ENCODE results near the gene TRAPPC8. TPM values are rescaled to one million over a fixed set of nuclear protein-coding genes. Genes with fewer than 3 reads are reported as not detected.
"Not testable (repeated sequence)": the region's sequence is repeated elsewhere in the genome, so short reads cannot be mapped to it uniquely, and the experiment has no call there.

The TRAPPC8 gene
- total RNA-seq, 1 donor from 2014 or later, result 29.4 TPM

DNA sequence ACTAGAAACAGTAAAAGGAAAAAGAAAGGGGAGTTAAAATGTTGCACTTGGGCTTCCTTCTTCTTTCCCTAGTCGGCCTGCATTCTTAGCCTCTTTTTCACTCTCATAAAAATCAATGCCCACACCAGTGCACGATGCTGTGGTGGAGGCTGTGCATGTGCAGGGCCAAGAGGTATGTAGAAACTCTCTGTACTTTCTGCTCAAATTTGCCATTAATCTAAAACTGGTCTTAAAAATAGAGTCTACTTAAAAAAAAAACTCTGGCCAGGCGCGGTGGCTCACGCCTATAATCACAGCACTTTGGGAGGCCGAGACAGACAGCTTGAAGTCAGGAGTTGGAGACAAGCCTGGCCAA is 11.1 kb downstream of the TRAPPC8 start:
- no peak for DNase-seq (ENCODE audit: low read depth)
- TF ChIP-seq, protein P1, sequence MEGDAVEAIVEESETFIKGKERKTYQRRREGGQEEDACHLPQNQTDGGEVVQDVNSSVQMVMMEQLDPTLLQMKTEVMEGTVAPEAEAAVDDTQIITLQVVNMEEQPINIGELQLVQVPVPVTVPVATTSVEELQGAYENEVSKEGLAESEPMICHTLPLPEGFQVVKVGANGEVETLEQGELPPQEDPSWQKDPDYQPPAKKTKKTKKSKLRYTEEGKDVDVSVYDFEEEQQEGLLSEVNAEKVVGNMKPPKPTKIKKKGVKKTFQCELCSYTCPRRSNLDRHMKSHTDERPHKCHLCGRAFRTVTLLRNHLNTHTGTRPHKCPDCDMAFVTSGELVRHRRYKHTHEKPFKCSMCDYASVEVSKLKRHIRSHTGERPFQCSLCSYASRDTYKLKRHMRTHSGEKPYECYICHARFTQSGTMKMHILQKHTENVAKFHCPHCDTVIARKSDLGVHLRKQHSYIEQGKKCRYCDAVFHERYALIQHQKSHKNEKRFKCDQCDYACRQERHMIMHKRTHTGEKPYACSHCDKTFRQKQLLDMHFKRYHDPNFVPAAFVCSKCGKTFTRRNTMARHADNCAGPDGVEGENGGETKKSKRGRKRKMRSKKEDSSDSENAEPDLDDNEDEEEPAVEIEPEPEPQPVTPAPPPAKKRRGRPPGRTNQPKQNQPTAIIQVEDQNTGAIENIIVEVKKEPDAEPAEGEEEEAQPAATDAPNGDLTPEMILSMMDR (IDR thresholded peaks at IDR 0.05; ENCODE audit: insufficient read depth, low read length, poor library complexity, severe bottlenecking), result no peak

DNA sequence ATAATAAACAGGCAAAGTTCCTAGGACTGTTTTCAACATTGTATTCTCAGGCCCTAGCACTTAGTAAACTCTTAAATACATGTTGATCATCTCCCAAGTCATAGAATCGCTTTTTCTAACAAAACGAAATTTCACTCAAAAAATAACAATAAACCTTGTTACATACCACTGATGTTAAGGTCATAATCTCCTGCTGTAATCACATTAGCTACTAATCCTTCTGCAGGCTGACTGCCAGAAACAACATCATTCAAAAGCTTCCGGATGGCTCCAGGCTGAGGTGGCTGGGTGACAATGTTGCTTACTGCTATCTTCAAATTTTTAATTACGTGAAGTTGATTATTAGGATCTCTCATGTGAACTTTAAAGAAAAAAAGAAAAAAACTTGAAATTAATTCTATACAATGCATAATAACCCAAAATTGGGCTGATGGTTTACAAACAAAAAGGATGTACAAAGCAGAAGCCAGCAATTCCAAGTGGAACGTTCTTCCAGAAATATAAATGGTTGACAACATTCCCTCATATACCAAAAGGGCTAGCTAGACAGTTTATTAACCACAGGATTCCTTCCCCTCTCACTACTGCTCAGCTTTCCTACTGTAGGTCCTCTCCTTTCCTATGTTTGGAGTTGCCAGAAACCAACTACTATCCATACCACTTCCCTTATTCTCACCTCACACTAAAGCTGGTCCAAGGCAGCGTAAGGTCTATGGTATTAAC is 11.6 kb downstream of the TRAPPC8 start:
- Histone ChIP-seq H3K27me3 (ENCODE audit: control insufficient read depth, insufficient read depth, low read length) (no peaks in the 10 kb centered on the region), H3K4me3 (ENCODE audit: low read depth, low read length) (no peak overlapping the region), H3K36me3 (ENCODE audit: control insufficient read depth, insufficient read depth, low read length) (no peaks in the 10 kb centered on the region)
- DNase-seq (ENCODE audit: low read depth), result no peak
- TF ChIP-seq, protein P1 (IDR thresholded peaks at IDR 0.05; ENCODE audit: insufficient read depth, low read length, poor library complexity, severe bottlenecking), result no peak

More for the DNA sequence above, 11.1 kb downstream of the TRAPPC8 start:
- H3K4me3 ChIP-seq (ENCODE audit: low read depth, low read length), result no peak overlapping the region
- H3K36me3 ChIP-seq (ENCODE audit: control insufficient read depth, insufficient read depth, low read length), result no peaks in the 10 kb centered on the region
- H3K27me3 ChIP-seq (ENCODE audit: control insufficient read depth, insufficient read depth, low read length), result no peaks in the 10 kb centered on the region

DNA sequence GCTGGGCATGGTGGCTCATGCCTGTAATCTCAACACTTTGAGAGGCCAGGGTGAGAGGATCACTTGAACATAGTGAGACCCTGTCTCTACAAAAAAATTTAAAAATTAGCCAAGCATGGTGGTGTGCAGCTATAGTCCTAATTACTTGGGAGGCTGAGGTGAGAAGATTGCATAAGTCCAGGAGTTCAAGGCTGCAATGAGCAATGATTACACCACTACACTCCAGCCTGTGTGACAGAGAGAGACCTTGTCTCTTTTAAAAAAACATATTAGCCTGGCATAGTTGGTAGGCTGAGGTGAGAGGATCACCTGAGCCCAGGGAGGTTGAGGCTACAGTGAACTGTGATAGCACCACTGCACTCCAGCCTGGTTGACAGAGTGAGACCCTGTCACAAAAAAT is 13.7 kb downstream of the TRAPPC8 start:
- no peak for DNase-seq (ENCODE audit: low read depth)
- no peaks in the 10 kb centered on the region for H3K36me3 ChIP-seq (ENCODE audit: control insufficient read depth, insufficient read depth, low read length)
- TF ChIP-seq, protein P1 (IDR thresholded peaks at IDR 0.05; ENCODE audit: insufficient read depth, low read length, poor library complexity, severe bottlenecking), result no peak
- H3K4me3 ChIP-seq (ENCODE audit: low read depth, low read length), result no peak overlapping the region
- no peaks in the 10 kb centered on the region for H3K27me3 ChIP-seq (ENCODE audit: control insufficient read depth, insufficient read depth, low read length)

DNA sequence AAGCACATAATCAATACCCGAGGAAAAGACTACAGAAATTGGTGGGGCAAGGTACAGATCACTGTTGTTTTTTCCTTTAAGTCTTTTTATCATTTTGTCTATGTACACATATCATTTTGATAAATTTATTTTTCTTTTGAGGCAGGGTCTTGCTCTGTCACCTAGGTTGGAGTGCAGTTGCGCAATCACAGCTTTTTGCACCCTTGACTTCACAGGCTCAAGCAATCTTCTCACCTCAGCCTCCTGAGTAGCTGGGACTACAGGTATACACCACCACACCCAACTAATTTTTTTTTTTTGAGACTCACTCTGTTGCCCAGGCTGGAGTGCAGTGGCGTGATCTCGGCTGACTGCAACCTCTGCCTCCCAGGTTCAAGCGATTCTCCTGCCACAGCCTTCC is 15.9 kb downstream of the TRAPPC8 start:
- DNase-seq (ENCODE audit: low read depth); H3K4me3 ChIP-seq (ENCODE audit: low read depth, low read length); H3K27me3 ChIP-seq (ENCODE audit: control insufficient read depth, insufficient read depth, low read length); H3K36me3 ChIP-seq (ENCODE audit: control insufficient read depth, insufficient read depth, low read length): not testable (repeated sequence)

DNA sequence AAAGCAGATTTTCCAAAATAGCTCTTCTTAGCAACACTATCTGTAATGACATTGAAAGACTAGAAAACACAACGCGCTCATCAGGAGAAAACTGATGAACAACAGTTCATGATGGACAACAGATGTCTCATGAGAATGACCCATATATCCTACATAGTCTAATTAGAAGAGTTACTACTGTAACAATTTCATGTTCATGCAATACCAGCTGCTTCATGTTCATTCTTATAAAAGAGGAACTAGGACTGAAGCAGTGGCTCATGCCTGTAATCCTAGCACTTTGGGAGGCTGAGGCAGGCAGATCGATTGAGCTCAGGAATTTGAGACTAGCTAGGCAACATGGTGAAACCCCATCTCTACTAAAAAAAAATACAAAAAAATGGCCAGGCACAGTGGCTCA is 22.7 kb downstream of the TRAPPC8 start:
- H3K36me3 ChIP-seq (ENCODE audit: control insufficient read depth, insufficient read depth, low read length), result no peaks in the 10 kb centered on the region
- H3K27me3 ChIP-seq (ENCODE audit: control insufficient read depth, insufficient read depth, low read length), result no peaks in the 10 kb centered on the region
- TF ChIP-seq, protein P1 (IDR thresholded peaks at IDR 0.05; ENCODE audit: insufficient read depth, low read length, poor library complexity, severe bottlenecking), result no peak
- no peak for DNase-seq (ENCODE audit: low read depth)
- no peak overlapping the region for H3K4me3 ChIP-seq (ENCODE audit: low read depth, low read length)

DNA sequence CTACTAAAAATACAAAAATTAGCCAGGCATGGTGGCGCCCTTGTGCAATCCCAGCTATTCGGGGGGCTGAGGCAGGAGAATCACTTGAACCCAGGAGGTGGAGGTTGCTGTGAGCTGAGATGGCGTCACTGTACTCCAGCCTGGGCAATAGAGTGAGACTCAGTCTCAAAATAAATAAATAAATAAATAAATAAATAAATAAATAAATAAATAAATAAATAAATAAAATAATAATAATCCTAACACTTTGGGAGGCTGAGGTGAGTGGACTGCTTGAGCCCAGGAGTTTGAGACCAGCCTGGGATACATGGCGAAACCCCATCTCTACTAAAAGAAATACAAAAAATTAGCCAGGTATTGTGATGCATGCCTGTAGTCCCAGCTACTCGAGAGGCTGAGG is 23.6 kb downstream of the TRAPPC8 start:
- not testable (repeated sequence) for H3K4me3 ChIP-seq (ENCODE audit: low read depth, low read length); DNase-seq (ENCODE audit: low read depth); H3K36me3 ChIP-seq (ENCODE audit: control insufficient read depth, insufficient read depth, low read length); H3K27me3 ChIP-seq (ENCODE audit: control insufficient read depth, insufficient read depth, low read length)

DNA sequence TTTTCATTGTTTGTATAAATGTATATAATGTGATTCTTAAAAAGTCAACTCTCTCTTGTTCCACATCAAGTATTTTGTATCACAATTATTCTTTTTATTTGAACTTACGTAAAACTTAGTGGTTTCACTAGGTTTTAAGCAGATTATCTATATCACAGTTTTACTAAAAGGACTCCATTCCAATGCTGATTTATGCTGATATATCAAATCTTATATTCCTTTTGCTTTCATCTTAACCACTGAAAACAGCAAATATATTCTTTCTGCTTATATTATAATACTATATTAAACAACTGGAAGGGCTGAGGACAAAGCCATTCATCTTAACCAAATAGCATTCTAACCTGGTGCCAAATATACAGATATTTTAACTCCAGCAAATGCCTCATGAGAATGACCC is 24.2 kb downstream of the TRAPPC8 start:
- DNase-seq (ENCODE audit: low read depth), result no peak
- no peaks in the 10 kb centered on the region for H3K36me3 ChIP-seq (ENCODE audit: control insufficient read depth, insufficient read depth, low read length)

More for the DNA sequence above, 24.2 kb downstream of the TRAPPC8 start:
- no peaks in the 10 kb centered on the region for H3K27me3 ChIP-seq (ENCODE audit: control insufficient read depth, insufficient read depth, low read length)
- TF ChIP-seq, protein P1 (IDR thresholded peaks at IDR 0.05; ENCODE audit: insufficient read depth, low read length, poor library complexity, severe bottlenecking), result no peak
- no peak overlapping the region for H3K4me3 ChIP-seq (ENCODE audit: low read depth, low read length)
